Measurements from ENCODE around the gene MYLK.

GRCh38 chr3:123733805-123734526 lies 150.2 kb downstream of the MYLK start:
- TF ChIP-seq CTCF (IDR thresholded peaks at IDR 0.05; ENCODE audit: poor library complexity) (no peak), EZH2 (IDR thresholded peaks at IDR 0.05; ENCODE audit: borderline replicate concordance) (no peak), EZH2phosphoT487 (IDR thresholded peaks at IDR 0.05; ENCODE audit: low read depth, severe bottlenecking, unreplicated experiment) (no peak)
